ENCODE data around the gene SIPA1L3. TPM values are rescaled to one million over a fixed set of nuclear protein-coding genes. Genes with fewer than 3 reads are reported as not detected.

Gene SIPA1L3
- total RNA-seq, 1 experiment from 2014 or later: 66.3 TPM

- POLR2A ChIA-PET: no interaction called here
- no peak for ATAC-seq
- intact Hi-C loops (cut with micrococcal nuclease; ENCODE audit: unreplicated experiment) (loop anchor here (10.0 kb wide), 1 partner anchor 75 kb away; the partner anchor contains the start of genes SIPA1L3 and WDR87), in situ Hi-C loops (cut with HindIII; ENCODE audit: low pct_unique_long_range_greater_than_20kb, low sequenced_read_pairs) (no loop called here)
- H3K9me3 ChIP-seq (ENCODE audit: control insufficient read depth, insufficient read depth, low read depth, low read length): no peaks in the 10 kb centered on the region
- TF ChIP-seq, protein P1, sequence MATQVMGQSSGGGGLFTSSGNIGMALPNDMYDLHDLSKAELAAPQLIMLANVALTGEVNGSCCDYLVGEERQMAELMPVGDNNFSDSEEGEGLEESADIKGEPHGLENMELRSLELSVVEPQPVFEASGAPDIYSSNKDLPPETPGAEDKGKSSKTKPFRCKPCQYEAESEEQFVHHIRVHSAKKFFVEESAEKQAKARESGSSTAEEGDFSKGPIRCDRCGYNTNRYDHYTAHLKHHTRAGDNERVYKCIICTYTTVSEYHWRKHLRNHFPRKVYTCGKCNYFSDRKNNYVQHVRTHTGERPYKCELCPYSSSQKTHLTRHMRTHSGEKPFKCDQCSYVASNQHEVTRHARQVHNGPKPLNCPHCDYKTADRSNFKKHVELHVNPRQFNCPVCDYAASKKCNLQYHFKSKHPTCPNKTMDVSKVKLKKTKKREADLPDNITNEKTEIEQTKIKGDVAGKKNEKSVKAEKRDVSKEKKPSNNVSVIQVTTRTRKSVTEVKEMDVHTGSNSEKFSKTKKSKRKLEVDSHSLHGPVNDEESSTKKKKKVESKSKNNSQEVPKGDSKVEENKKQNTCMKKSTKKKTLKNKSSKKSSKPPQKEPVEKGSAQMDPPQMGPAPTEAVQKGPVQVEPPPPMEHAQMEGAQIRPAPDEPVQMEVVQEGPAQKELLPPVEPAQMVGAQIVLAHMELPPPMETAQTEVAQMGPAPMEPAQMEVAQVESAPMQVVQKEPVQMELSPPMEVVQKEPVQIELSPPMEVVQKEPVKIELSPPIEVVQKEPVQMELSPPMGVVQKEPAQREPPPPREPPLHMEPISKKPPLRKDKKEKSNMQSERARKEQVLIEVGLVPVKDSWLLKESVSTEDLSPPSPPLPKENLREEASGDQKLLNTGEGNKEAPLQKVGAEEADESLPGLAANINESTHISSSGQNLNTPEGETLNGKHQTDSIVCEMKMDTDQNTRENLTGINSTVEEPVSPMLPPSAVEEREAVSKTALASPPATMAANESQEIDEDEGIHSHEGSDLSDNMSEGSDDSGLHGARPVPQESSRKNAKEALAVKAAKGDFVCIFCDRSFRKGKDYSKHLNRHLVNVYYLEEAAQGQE (IDR thresholded peaks at IDR 0.05; ENCODE audit: insufficient read depth in 1 of 2, low read depth in 2 of 2, low read length in 1 of 2): 0 out of 4 replicates have a peak, but pooled peaks of 1 of the 2 experiments have one; percentile 16
- no peak for TF ChIP-seq POLR2AphosphoS5 (IDR thresholded peaks at IDR 0.05; ENCODE audit: low read depth, low read length)
- H3K36me3 ChIP-seq (ENCODE audit: control insufficient read depth, insufficient read depth, low read length): no peaks in the 10 kb centered on the region
- DNase-seq (ENCODE audit: low read depth, low spot score): no peak
- no TSS peak for BruUV-seq (replicated peaks)
- no peak overlapping the region for H3K27ac ChIP-seq (ENCODE audit: low read length)
- H3K27me3 ChIP-seq (ENCODE audit: control insufficient read depth, insufficient read depth, low read length): no peaks in the 10 kb centered on the region
- no peak overlapping the region for H3K4me3 ChIP-seq (ENCODE audit: low read depth in 2 of 2, low read length in 2 of 2)
- H3K4me1 ChIP-seq (ENCODE audit: control insufficient read depth, insufficient read depth, low read length): peaks cover 3% of the 10 kb centered on the region; the same call in 1 of the 2 replicates
- CTCF ChIA-PET: no interaction called here
Observed at GRCh38 chr19:37979547-37980082, 72.6 kb downstream of the SIPA1L3 start.

DNA sequence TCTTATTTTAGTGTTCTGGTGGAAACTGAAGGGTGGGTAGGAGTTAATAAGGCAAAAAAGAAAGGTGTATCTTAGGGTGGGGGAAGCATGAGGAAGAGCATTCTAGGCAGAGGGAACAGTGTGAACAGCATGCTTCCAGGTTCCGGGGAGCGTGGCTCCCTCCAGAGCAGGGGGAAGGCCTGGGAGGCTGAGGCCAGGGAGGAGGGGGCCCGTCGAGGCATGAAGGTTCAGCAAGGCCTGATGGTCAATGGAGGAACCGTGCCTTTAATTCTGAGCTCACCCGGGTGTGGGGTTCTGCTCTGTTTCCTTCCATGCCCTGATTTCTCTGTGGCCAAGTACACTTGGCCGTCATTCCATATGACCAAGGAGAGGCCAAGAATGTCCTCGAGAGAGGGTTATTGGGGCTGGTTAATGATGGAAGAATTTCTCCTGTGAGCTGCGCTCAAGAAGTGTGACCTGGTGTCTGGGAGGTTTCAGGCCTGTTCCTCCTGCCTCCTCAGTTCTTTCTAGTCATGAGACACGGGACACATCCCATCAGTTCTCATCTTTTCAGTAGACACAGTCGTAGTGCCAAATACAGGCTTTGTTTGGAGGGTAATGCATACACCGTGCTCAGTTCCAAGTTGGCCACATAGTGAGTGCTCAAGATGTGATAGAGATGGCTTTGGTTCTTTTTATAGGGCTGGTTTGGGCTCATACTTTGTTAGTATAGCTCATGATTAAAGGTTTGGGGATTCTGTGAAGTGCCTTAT is 73.6 kb downstream of the SIPA1L3 start:
- H3K4me1 ChIP-seq (ENCODE audit: control insufficient read depth, insufficient read depth, low read length): peaks cover 3% of the 10 kb centered on the region; the same call in 1 of the 2 replicates

More for the DNA sequence above, 73.6 kb downstream of the SIPA1L3 start:
- DNase-seq (ENCODE audit: low read depth, low spot score): no peak
- in situ Hi-C loops (cut with HindIII; ENCODE audit: low pct_unique_long_range_greater_than_20kb, low sequenced_read_pairs) (no loop called here), intact Hi-C loops (cut with micrococcal nuclease; ENCODE audit: unreplicated experiment) (loop anchor here (10.0 kb wide), 1 partner anchor 76 kb away; the partner anchor contains the start of genes SIPA1L3 and WDR87)
- H3K27me3 ChIP-seq (ENCODE audit: control insufficient read depth, insufficient read depth, low read length): no peaks in the 10 kb centered on the region
- TF ChIP-seq TCF7L2 (IDR thresholded peaks at IDR 0.05; ENCODE audit: low read depth, low read length) (no peak), SIN3A (IDR thresholded peaks at IDR 0.05; ENCODE audit: borderline replicate concordance, insufficient read depth, low read depth, low read length) (no peak), CTCF (IDR thresholded peaks at IDR 0.05) (no peak), POLR2AphosphoS5 (IDR thresholded peaks at IDR 0.05; ENCODE audit: low read depth, low read length) (no peak)
- TF ChIP-seq, protein P1 (IDR thresholded peaks at IDR 0.05; ENCODE audit: insufficient read depth in 1 of 2, low read depth in 2 of 2, low read length in 1 of 2): no peak
- H3K27ac ChIP-seq (ENCODE audit: low read length): no peak overlapping the region
- no peaks in the 10 kb centered on the region for H3K9me3 ChIP-seq (ENCODE audit: control insufficient read depth, insufficient read depth, low read depth, low read length)
- ChIA-PET POLR2A (no interaction called here), CTCF (interaction anchor here (0.7 kb wide), 1 partner anchor 18 kb away, joined by 11 read pairs; no protein-coding TSS in a partner anchor)
- ATAC-seq: no peak
- H3K36me3 ChIP-seq (ENCODE audit: control insufficient read depth, insufficient read depth, low read length): no peaks in the 10 kb centered on the region
- no peak overlapping the region for H3K4me3 ChIP-seq (ENCODE audit: low read depth in 2 of 2, low read length in 2 of 2)
- BruUV-seq (replicated peaks): no TSS peak

Data from Panc1 (cell line).